Endothelial cell (in vitro differentiated cells): ENCODE measurements around the gene ELFN1. TPM values are rescaled to one million over a fixed set of nuclear protein-coding genes. Genes with fewer than 3 reads are reported as not detected.

Experiments
- DNase-seq: peaks from one replicate; pipeline ENCODE4 v3.0.0; 2021; ENCODE audit warnings: low spot score
- H3K27ac Mint-ChIP-seq: one replicate; pipeline ENCODE4 v1.8.0; 2021; ENCODE audit warnings: mixed read lengths, inconsistent platforms; ENCODE audit not compliant: unreplicated experiment
- H3K27me3 Mint-ChIP-seq: one replicate; pipeline ENCODE4 v1.8.0; 2021; ENCODE audit warnings: mild to moderate bottlenecking, moderate library complexity, mixed read lengths, inconsistent platforms; ENCODE audit not compliant: unreplicated experiment
- H3K36me3 Mint-ChIP-seq: one replicate; pipeline ENCODE4 v1.8.0; 2021; ENCODE audit warnings: mild to moderate bottlenecking, low read depth, mixed read lengths, inconsistent platforms; ENCODE audit not compliant: unreplicated experiment
- H3K4me1 Mint-ChIP-seq: one replicate; pipeline ENCODE4 v1.8.0; 2021; ENCODE audit warnings: mild to moderate bottlenecking, mixed read lengths, inconsistent platforms; ENCODE audit not compliant: unreplicated experiment
- H3K4me3 Mint-ChIP-seq: one replicate; pipeline ENCODE4 v1.8.0; 2021; ENCODE audit warnings: mild to moderate bottlenecking, mixed read lengths, inconsistent platforms; ENCODE audit not compliant: unreplicated experiment
- H3K9me3 Mint-ChIP-seq: one replicate; pipeline ENCODE4 v1.8.0; 2021; ENCODE audit warnings: mixed read lengths, inconsistent platforms; ENCODE audit not compliant: unreplicated experiment
- total RNA-seq: library from RNA; stranded (reverse); fragmentation: NEBNext Ultra II Directional; extraction: Animal tissue kit (Norgen Biotek cat#: 25700); gene quantifications from one replicate; pipeline ENCODE4 v1.2.1, GENCODE V29; 2021; ENCODE audit not compliant: unreplicated experiment
- TF ChIP-seq, protein P1 (sequence below): fragments of 200-600 bp; sonication (generic); IDR thresholded peaks from one replicate; pipeline ENCODE4 v1.5.0; 2021; ENCODE audit warnings: antibody characterized with exemption; ENCODE audit not compliant: unreplicated experiment

Gene ELFN1
- total RNA-seq, 1 donor from 2014 or later: 10.6 TPM

GRCh38 chr7:1663223-1663622 lies 6.9 kb upstream of the ELFN1 start:
- no peaks in the 10 kb centered on the region for H3K36me3 Mint-ChIP-seq
- H3K4me3 Mint-ChIP-seq: peak overlapping the region; percentile 76
- no peak for DNase-seq
- no peaks in the 10 kb centered on the region for H3K4me1 Mint-ChIP-seq
- TF ChIP-seq, protein P1, sequence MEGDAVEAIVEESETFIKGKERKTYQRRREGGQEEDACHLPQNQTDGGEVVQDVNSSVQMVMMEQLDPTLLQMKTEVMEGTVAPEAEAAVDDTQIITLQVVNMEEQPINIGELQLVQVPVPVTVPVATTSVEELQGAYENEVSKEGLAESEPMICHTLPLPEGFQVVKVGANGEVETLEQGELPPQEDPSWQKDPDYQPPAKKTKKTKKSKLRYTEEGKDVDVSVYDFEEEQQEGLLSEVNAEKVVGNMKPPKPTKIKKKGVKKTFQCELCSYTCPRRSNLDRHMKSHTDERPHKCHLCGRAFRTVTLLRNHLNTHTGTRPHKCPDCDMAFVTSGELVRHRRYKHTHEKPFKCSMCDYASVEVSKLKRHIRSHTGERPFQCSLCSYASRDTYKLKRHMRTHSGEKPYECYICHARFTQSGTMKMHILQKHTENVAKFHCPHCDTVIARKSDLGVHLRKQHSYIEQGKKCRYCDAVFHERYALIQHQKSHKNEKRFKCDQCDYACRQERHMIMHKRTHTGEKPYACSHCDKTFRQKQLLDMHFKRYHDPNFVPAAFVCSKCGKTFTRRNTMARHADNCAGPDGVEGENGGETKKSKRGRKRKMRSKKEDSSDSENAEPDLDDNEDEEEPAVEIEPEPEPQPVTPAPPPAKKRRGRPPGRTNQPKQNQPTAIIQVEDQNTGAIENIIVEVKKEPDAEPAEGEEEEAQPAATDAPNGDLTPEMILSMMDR: no peak
- peak overlapping the region; percentile 18 for H3K27ac Mint-ChIP-seq
- H3K27me3 Mint-ChIP-seq: peaks cover 11% of the 10 kb centered on the region
- no peaks in the 10 kb centered on the region for H3K9me3 Mint-ChIP-seq

DNA sequence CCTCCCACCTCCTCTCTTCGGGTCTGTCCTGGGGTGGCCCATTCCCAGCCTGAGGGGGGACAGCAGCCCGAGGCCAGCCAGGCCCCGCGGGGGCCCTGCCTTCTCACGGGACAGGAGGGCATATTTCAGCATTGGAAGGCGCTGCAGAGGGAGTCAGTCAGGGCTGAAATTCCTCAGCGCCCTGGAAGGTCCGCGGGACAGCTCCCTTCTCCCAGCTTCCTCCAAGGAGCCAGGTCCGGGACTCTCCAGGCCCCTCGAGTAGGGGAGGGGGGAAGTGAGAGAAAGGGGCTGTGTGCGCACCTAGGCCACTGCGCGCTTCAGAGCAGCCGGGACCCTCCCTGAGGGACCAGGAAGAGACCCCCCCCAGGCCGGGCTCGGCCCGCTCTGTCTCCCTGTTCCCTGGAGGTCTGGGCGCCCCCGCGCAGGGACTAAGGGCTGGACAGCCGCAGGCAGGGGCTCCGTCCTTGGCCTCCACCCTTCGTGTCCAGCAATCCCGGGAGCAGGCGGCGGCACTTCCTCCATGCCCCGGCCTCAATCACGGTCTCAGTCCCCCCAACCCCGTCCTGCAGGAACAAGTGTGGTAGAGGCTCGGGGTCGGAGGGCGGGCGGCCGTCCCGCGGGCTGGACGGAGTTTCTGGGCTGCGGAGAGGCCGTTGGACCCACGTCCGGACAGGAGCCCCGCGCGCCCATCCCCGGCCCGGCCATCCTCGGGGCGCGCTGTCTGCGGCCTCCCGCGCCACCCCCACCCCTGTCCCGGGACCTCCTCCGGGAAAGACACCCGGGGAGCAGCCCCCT lies 6.0 kb upstream of the ELFN1 start:
- Mint-ChIP-seq H3K27me3 (peaks cover 17% of the 10 kb centered on the region), H3K9me3 (no peaks in the 10 kb centered on the region), H3K27ac (no peak overlapping the region), H3K4me3 (no peak overlapping the region), H3K36me3 (no peaks in the 10 kb centered on the region), H3K4me1 (peaks cover 4% of the 10 kb centered on the region)
- TF ChIP-seq, protein P1: no peak
- peak; percentile 34 for DNase-seq

GRCh38 chr7:1664711-1665548 lies 5.1 kb upstream of the ELFN1 start:
- H3K36me3 Mint-ChIP-seq: no peaks in the 10 kb centered on the region
- peaks cover 5% of the 10 kb centered on the region for H3K4me1 Mint-ChIP-seq
- no peaks in the 10 kb centered on the region for H3K9me3 Mint-ChIP-seq
- peak; percentile 92 for DNase-seq
- no peak overlapping the region for H3K27ac Mint-ChIP-seq
- no peak overlapping the region for H3K4me3 Mint-ChIP-seq
- TF ChIP-seq, protein P1: peak; percentile 66
- H3K27me3 Mint-ChIP-seq: peaks cover 17% of the 10 kb centered on the region

GRCh38 chr7:1665549-1666316 lies 4.3 kb upstream of the ELFN1 start:
- TF ChIP-seq, protein P1: no peak
- peak; percentile 49 for DNase-seq
- H3K27ac Mint-ChIP-seq: no peak overlapping the region

More at GRCh38 chr7:1665549-1666316, 4.3 kb upstream of the ELFN1 start:
- H3K4me3 Mint-ChIP-seq: no peak overlapping the region
- H3K27me3 Mint-ChIP-seq: peaks cover 17% of the 10 kb centered on the region
- H3K4me1 Mint-ChIP-seq: peaks cover 5% of the 10 kb centered on the region
- H3K36me3 Mint-ChIP-seq: no peaks in the 10 kb centered on the region
- H3K9me3 Mint-ChIP-seq: no peaks in the 10 kb centered on the region
